Astrocyte (in vitro differentiated cells and primary cell): Measurements from ENCODE around the gene NTM. TPM values are rescaled to one million over a fixed set of nuclear protein-coding genes. Genes with fewer than 3 reads are reported as not detected.
"Not testable (repeated sequence)": the region's sequence is repeated elsewhere in the genome, so short reads cannot be mapped to it uniquely, and the experiment has no call there.

Experiments used
- DNase-seq: peaks from one replicate; pipeline ENCODE4 v3.0.0-alpha.2; 2010; ENCODE audit warnings: low read depth
- FAIRE-seq: peaks from 2 replicates; lab custom pipeline; 2011; peaks lifted over from hg19 to GRCh38; lab: Jason Lieb, UNC
- H2AFZ ChIP-seq: 2 replicates; pipeline ENCODE4 v1.6.0; 2012; ENCODE audit warnings: low read depth, low read length, inconsistent platforms
- H3K27ac ChIP-seq: 2 replicates; pipeline ENCODE4 v1.5.1; 2011; ENCODE audit warnings: low read depth, low read length, inconsistent platforms
- H3K27me3 ChIP-seq: 2 replicates; pipeline ENCODE4 v1.6.0; 2011; ENCODE audit warnings: low read length, inconsistent platforms; ENCODE audit not compliant: insufficient read depth
- H3K36me3 ChIP-seq: 2 replicates; pipeline ENCODE4 v1.5.1; 2011; ENCODE audit warnings: low read length, inconsistent platforms; ENCODE audit not compliant: insufficient read depth
- H3K4me1 ChIP-seq: 2 replicates; pipeline ENCODE4 v1.5.1; 2011; ENCODE audit warnings: low read length, inconsistent platforms; ENCODE audit not compliant: insufficient read depth
- H3K4me2 ChIP-seq: 2 replicates; pipeline ENCODE4 v1.6.0; 2012; ENCODE audit warnings: low read length, inconsistent platforms
- H3K4me3 ChIP-seq: 2 replicates; pipeline ENCODE4 v1.5.1; 2011; ENCODE audit warnings: low read depth, mild to moderate bottlenecking, low read length, inconsistent platforms; ENCODE audit not compliant: insufficient read depth
- H3K79me2 ChIP-seq: 2 replicates; pipeline ENCODE4 v1.6.0; 2012; ENCODE audit warnings: mild to moderate bottlenecking, low read length, inconsistent platforms; ENCODE audit not compliant: insufficient read depth
- H3K9ac ChIP-seq: 2 replicates; pipeline ENCODE4 v1.6.0; 2012; ENCODE audit warnings: mild to moderate bottlenecking, low read length, inconsistent platforms
- H3K9me3 ChIP-seq: 2 replicates; pipeline ENCODE4 v1.5.1; 2012; ENCODE audit warnings: low read depth, mild to moderate bottlenecking, low read length, inconsistent platforms; ENCODE audit not compliant: insufficient read depth
- H4K20me1 ChIP-seq: 2 replicates; pipeline ENCODE4 v1.6.0; 2012; ENCODE audit warnings: low read length, inconsistent platforms; ENCODE audit not compliant: insufficient read depth
- H3K27ac Mint-ChIP-seq: one replicate; pipeline ENCODE4 v1.8.0; 2021; ENCODE audit warnings: mild to moderate bottlenecking, mixed read lengths; ENCODE audit not compliant: unreplicated experiment
- H3K27me3 Mint-ChIP-seq: one replicate; pipeline ENCODE4 v1.8.0; 2021; ENCODE audit warnings: low read depth, mixed read lengths; ENCODE audit not compliant: unreplicated experiment
- H3K36me3 Mint-ChIP-seq: one replicate; pipeline ENCODE4 v1.8.0; 2021; ENCODE audit warnings: low read depth, mixed read lengths; ENCODE audit not compliant: unreplicated experiment
- H3K4me1 Mint-ChIP-seq: one replicate; pipeline ENCODE4 v1.8.0; 2021; ENCODE audit warnings: low read depth, mixed read lengths; ENCODE audit not compliant: unreplicated experiment
- H3K4me3 Mint-ChIP-seq: one replicate; pipeline ENCODE4 v1.8.0; 2021; ENCODE audit warnings: mild to moderate bottlenecking, moderate library complexity, mixed read lengths; ENCODE audit not compliant: unreplicated experiment
- H3K9me3 Mint-ChIP-seq: one replicate; pipeline ENCODE4 v1.8.0; 2021; ENCODE audit warnings: mild to moderate bottlenecking, mixed read lengths; ENCODE audit not compliant: unreplicated experiment
- CTCF ChIP-seq: IDR thresholded peaks from 2 replicates; pipeline ENCODE4 v1.5.1; 2011; ENCODE audit warnings: low read depth, mild to moderate bottlenecking, inconsistent platforms, low read length, moderate library complexity; ENCODE audit not compliant: insufficient read depth
- EZH2 ChIP-seq: IDR thresholded peaks from 2 replicates; pipeline ENCODE4 v1.6.1; 2012; ENCODE audit warnings: mild to moderate bottlenecking, low read length, inconsistent platforms; ENCODE audit not compliant: insufficient read depth
- total RNA-seq: library from RNA; stranded (reverse); gene quantifications from 2 replicates; pipeline ENCODE4 v1.2.1, GENCODE V29; 2021

NTM gene
- total RNA-seq, 1 donor from 2014 or later = 98.2 TPM

GRCh38 chr11:131910523-131911387 lies 540.3 kb downstream of the NTM start:
- no peaks in the 10 kb centered on the region for H3K9me3 ChIP-seq
- peak overlapping the region; percentile 62 for H2AFZ ChIP-seq
- Mint-ChIP-seq H3K27ac (peak overlapping the region; percentile 74), H3K36me3 (peaks cover 9% of the 10 kb centered on the region), H3K4me1 (peaks cover 44% of the 10 kb centered on the region), H3K27me3 (no peaks in the 10 kb centered on the region), H3K4me3 (peak overlapping the region; percentile 94), H3K9me3 (no peaks in the 10 kb centered on the region)
- H3K4me2 ChIP-seq = peak overlapping the region; percentile 96
- peaks cover 92% of the 10 kb centered on the region for H3K79me2 ChIP-seq
- TF ChIP-seq EZH2 (no peak), CTCF (no peak)
- peak overlapping the region; percentile 96 for H3K9ac ChIP-seq
- H3K4me3 ChIP-seq = peak overlapping the region; percentile 87
- H4K20me1 ChIP-seq = no peaks in the 10 kb centered on the region
- FAIRE-seq (no peak), DNase-seq (no peak)
- H3K36me3 ChIP-seq = peaks cover 6% of the 10 kb centered on the region
- H3K27me3 ChIP-seq = no peaks in the 10 kb centered on the region
- peaks cover 44% of the 10 kb centered on the region for H3K4me1 ChIP-seq
- H3K27ac ChIP-seq = peak overlapping the region; percentile 92

- not testable (repeated sequence) for H3K36me3 ChIP-seq, H3K9me3 ChIP-seq, H3K27me3 ChIP-seq, H4K20me1 ChIP-seq, DNase-seq, FAIRE-seq, H3K27me3 Mint-ChIP-seq, H3K9me3 Mint-ChIP-seq
- H3K9ac ChIP-seq = peak overlapping the region; percentile 96
- H2AFZ ChIP-seq = peak overlapping the region; percentile 62
- H3K4me2 ChIP-seq = peak overlapping the region; percentile 96
- peak; percentile 13 for TF ChIP-seq CTCF
- peaks cover 44% of the 10 kb centered on the region for H3K4me1 ChIP-seq
- H3K4me3 ChIP-seq = peak overlapping the region; percentile 87
- peak overlapping the region; percentile 94 for H3K4me3 Mint-ChIP-seq
- H3K4me1 Mint-ChIP-seq = peaks cover 44% of the 10 kb centered on the region
- H3K36me3 Mint-ChIP-seq = peaks cover 16% of the 10 kb centered on the region
- peak overlapping the region; percentile 74 for H3K27ac Mint-ChIP-seq
- H3K27ac ChIP-seq = peak overlapping the region; percentile 92
- H3K79me2 ChIP-seq = peaks cover 97% of the 10 kb centered on the region
Measured at GRCh38 chr11:131911388-131912032, 541.1 kb downstream of the NTM start.
